Spleen (tissue), 11 donors: ENCODE results near the gene KRTAP5-7. TPM values are rescaled to one million over a fixed set of nuclear protein-coding genes. Genes with fewer than 3 reads are reported as not detected.

Experiments used
- DNase-seq: peaks from one replicate; pipeline ENCODE4 v3.0.0-alpha.2; 2020
- H3K27ac ChIP-seq, 8 donors: fragments of 200-600 bp; sonication (generic) in 7 of 8; 1 replicate in 4 of 8; 2 replicates in 4 of 8; pipeline versions ENCODE4 v1.5.0 to v1.8.0; 2016 to 2021; ENCODE audit warnings: inconsistent platforms in 4 of 8, mild to moderate bottlenecking in 4 of 8, moderate library complexity in 1 of 8
- H3K27me3 ChIP-seq, 7 donors: fragments of 200-600 bp; sonication (generic) in 6 of 7; replicated peaks in 1 of 7; 1 replicate in 4 of 7; 2 replicates in 3 of 7; pipeline versions ENCODE4 v1.5.0 to v1.8.0; 2016 to 2021; ENCODE audit warnings: inconsistent platforms in 3 of 7, mild to moderate bottlenecking in 1 of 7
- H3K36me3 ChIP-seq, 6 donors: fragments of 200-600 bp; sonication (generic) in 5 of 6; 1 replicate in 4 of 6; 2 replicates in 2 of 6; pipeline versions ENCODE4 v1.5.0 to v1.8.0; 2016 to 2021; ENCODE audit warnings: inconsistent platforms in 2 of 6
- H3K4me1 ChIP-seq, 6 donors: fragments of 200-600 bp; sonication (generic) in 5 of 6; 1 replicate in 3 of 6; 2 replicates in 3 of 6; pipeline versions ENCODE4 v1.5.0 to v1.8.0; 2016 to 2021; ENCODE audit warnings: inconsistent platforms in 3 of 6
- H3K4me3 ChIP-seq, 8 donors: fragments of 200-600 bp; sonication (generic) in 7 of 8; 1 replicate in 4 of 8; 2 replicates in 4 of 8; pipeline versions ENCODE4 v1.5.0 to v1.8.0; 2016 to 2021; ENCODE audit warnings: inconsistent platforms in 4 of 8, mild to moderate bottlenecking in 4 of 8, moderate library complexity in 2 of 8
- H3K9me3 ChIP-seq, 8 donors: fragments of 200-600 bp; sonication (generic) in 7 of 8; 1 replicate in 4 of 8; 2 replicates in 4 of 8; pipeline versions ENCODE4 v1.5.0 to v1.8.0; 2016 to 2021; ENCODE audit warnings: inconsistent platforms in 4 of 8
- POLR2A ChIP-seq, 3 donors: fragments of 450-650 bp; IDR thresholded peaks; one replicate each; pipeline ENCODE4 v1.5.1; 2017; ENCODE audit warnings: antibody characterized with exemption in 3 of 3, mild to moderate bottlenecking in 1 of 3
- POLR2AphosphoS5 ChIP-seq, 3 donors: sonication (generic); formaldehyde crosslinking; IDR thresholded peaks; one replicate each; pipeline ENCODE4 v1.5.1; 2017; ENCODE audit warnings: antibody characterized with exemption in 3 of 3
- WGBS, 5 donors: extraction: QIAGEN DNeasy Blood & Tissue Kit in 3 of 5; methylation state at CpG; one replicate each; pipeline versions ENCODE4 v1.1.5 to v1.1.7; 2013 to 2018; 5-methylcytosine and 5-hydroxymethylcytosine counted together
- intact Hi-C: fragments of 100-400 bp; cut with DNase I; formaldehyde crosslinking; loops from one replicate; pipeline ENCODE4 v1.15.0; 2023; ENCODE audit warnings: low total_unique reads
- polyA plus RNA-seq, 3 donors: library from polyadenylated mRNA; stranded (reverse); fragments of 200-250 nt; gene quantifications; one replicate each; pipeline ENCODE4 v1.2.1, GENCODE V29; 2013
- small RNA-seq, 4 donors: library from RNA; depleted of rRNA; stranded (forward); fragments of <200 nt; gene quantifications; one replicate each; pipeline ENCODE3, GENCODE V24; 2016
- total RNA-seq, 7 donors: library from RNA; depleted of rRNA in 3 of 7; stranded (reverse); fragments of >200 nt in 3 of 7; fragmentation: NEBNext Ultra II Directional in 4 of 7; extraction: Animal tissue kit (Norgen Biotek cat#: 25700) in 4 of 7; gene quantifications; one replicate each; pipeline versions ENCODE4 v1.1.0 to v1.2.1, GENCODE V29; 2016 to 2021
- TF ChIP-seq, protein P1 (sequence below), 11 experiments: fragments of 200-600 bp in 7 of 11; fragments of 450-650 bp in 4 of 11; sonication (generic) in 4 of 11; IDR thresholded peaks in 8 of 11; conservative IDR thresholded peaks in 3 of 11; 1 replicate in 7 of 11; 2 replicates in 4 of 11; pipeline versions ENCODE4 v1.4.0 to v1.8.0; 2016 to 2021; ENCODE audit warnings: antibody characterized with exemption in 11 of 11, inconsistent platforms in 4 of 11, mild to moderate bottlenecking in 1 of 11
- donor health status: healthy with polysubstance abuse.
- donor health status: DM: no; HTN: no; CAD: no; lungs with moderate emphysema.
- donor health status: DM: no; HTN: no; CAD: no.
- donor health status: Bipolar disorder and iron deficiency.
- donor health status: healthy.
- donor health status: DM: no; HTN: no; CAD: no.
- donor health status: DM: yes; HTN: yes; CAD: no.

Gene KRTAP5-7
- total and polyA plus RNA-seq, 10 donors = 0.13 to 0.72 (median 0.53) TPM; not detected in 6

DNA sequence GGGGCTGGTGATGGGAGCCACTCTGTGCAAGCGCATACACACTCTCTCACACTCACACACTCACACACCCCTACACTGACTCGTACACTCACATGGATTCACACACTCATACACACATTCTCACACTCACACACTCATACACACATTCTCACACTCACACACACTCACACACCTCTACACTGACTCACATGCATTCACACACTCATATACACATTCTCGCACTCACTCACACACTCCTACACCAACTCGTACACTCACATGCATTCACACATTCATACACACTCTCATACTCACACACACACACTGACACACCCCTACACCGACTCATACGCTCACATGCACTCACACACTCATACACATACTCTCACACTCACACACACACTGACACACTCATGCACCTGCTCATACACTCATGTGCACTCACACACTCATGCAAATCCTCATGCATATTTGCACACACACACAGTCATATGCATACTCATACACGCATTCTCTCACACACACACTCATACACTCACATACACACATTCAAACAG lies 50.5 kb downstream of the KRTAP5-7 start:
- Histone ChIP-seq H3K9me3 (no peaks in the 10 kb centered on the region), H3K36me3 (no peaks in the 10 kb centered on the region), H3K4me1 (peaks cover 0 to 23% (median 11%) of the 10 kb centered on the region in 6 donors), H3K27me3 (peaks cover 0 to 14% (median 0%) of the 10 kb centered on the region in 7 donors), H3K27ac (no peak overlapping the region), H3K4me3 (no peak overlapping the region)
- no peak for DNase-seq
- TF ChIP-seq POLR2A (IDR thresholded peaks at IDR 0.05) (no peak), POLR2AphosphoS5 (IDR thresholded peaks at IDR 0.05) (no peak)
- TF ChIP-seq, protein P1, sequence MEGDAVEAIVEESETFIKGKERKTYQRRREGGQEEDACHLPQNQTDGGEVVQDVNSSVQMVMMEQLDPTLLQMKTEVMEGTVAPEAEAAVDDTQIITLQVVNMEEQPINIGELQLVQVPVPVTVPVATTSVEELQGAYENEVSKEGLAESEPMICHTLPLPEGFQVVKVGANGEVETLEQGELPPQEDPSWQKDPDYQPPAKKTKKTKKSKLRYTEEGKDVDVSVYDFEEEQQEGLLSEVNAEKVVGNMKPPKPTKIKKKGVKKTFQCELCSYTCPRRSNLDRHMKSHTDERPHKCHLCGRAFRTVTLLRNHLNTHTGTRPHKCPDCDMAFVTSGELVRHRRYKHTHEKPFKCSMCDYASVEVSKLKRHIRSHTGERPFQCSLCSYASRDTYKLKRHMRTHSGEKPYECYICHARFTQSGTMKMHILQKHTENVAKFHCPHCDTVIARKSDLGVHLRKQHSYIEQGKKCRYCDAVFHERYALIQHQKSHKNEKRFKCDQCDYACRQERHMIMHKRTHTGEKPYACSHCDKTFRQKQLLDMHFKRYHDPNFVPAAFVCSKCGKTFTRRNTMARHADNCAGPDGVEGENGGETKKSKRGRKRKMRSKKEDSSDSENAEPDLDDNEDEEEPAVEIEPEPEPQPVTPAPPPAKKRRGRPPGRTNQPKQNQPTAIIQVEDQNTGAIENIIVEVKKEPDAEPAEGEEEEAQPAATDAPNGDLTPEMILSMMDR (IDR thresholded peaks at IDR 0.05 in 8 of 11, conservative IDR thresholded peaks at IDR 0.05 in 3 of 11) = no peak
- 89 to 96% (median 94%) methylated on average over 7 of the region's 7 CpGs for WGBS, 5 donors
- intact Hi-C loops = no loop called here

Small RNAs within 50 kb of the gene (small RNA-seq; reads per million reads assigned to genes)
- 0 reads per million in 4 donors for gene AP000867.1

Other genes starting within 250 kb of the KRTAP5-7 start
- 10 to 100 TPM; 10.9 to 26.4 (median 18.2) TPM for gene DHCR7, start 78.9 kb upstream of the KRTAP5-7 start, total RNA-seq
- gene DHCR7, start 78.9 kb upstream of the KRTAP5-7 start, polyA plus RNA-seq = 1 to 10 TPM; 3.6 to 6.2 (median 4.4) TPM
- 100 to 1,000 TPM in 6 of 7 donors, 10 to 100 TPM in 1; 89.6 to 137 (median 112) TPM for gene NADSYN1, start 74.1 kb upstream of the KRTAP5-7 start, total RNA-seq
- 100 to 1,000 TPM in 1 of 3 donors, 10 to 100 TPM in 2; 68.4 to 101 (median 74.4) TPM for gene NADSYN1, start 74.1 kb upstream of the KRTAP5-7 start, polyA plus RNA-seq
- gene KRTAP5-8, start 10.8 kb downstream of the KRTAP5-7 start, total RNA-seq = under 1 TPM in 3 of 7 donors, not detected in 4; 0.30 to 0.63 (median 0.43) TPM
- gene KRTAP5-8, start 10.8 kb downstream of the KRTAP5-7 start, polyA plus RNA-seq = under 1 TPM; 0.09 to 0.20 (median 0.13) TPM
- 1 to 10 TPM in 1 of 7 donors, under 1 TPM in 3, not detected in 3; 0.40 to 1.1 (median 0.62) TPM for gene KRTAP5-9, start 21.2 kb downstream of the KRTAP5-7 start, total RNA-seq
- under 1 TPM; 0.29 to 0.67 (median 0.33) TPM for gene KRTAP5-9, start 21.2 kb downstream of the KRTAP5-7 start, polyA plus RNA-seq
- under 1 TPM in 1 of 7 donors, not detected in 6; 0.32 TPM for gene KRTAP5-10, start 38.3 kb downstream of the KRTAP5-7 start, total RNA-seq
- under 1 TPM; 0.08 to 0.17 (median 0.13) TPM for gene KRTAP5-10, start 38.3 kb downstream of the KRTAP5-7 start, polyA plus RNA-seq
- not detected for gene KRTAP5-11, start 55.6 kb downstream of the KRTAP5-7 start, total RNA-seq
- not detected for gene KRTAP5-11, start 55.6 kb downstream of the KRTAP5-7 start, polyA plus RNA-seq